HepG2 (cell line): ENCODE measurements around the gene ETV6. TPM values are rescaled to one million over a fixed set of nuclear protein-coding genes. Genes with fewer than 3 reads are reported as not detected.

Experiments
- ATAC-seq: fragments of 200-7000 bp; cut with Tn5 transposase; 3 replicates; pipeline ENCODE4 v1.9.1; 2020; ENCODE audit warnings: mild to moderate bottlenecking, moderate library complexity
- BruUV-seq: library from RNA; stranded (reverse); fragments of 400-500 nt; replicated peaks from 2 replicates; lab custom pipeline; 2021; lab: Mats Ljungman, UMichigan
- CTCF ChIA-PET: fragments of 300-600 bp; formaldehyde crosslinking; extraction: SDS; loops from one replicate; lab custom pipeline; 2021; ENCODE audit warnings: low total read pairs, inconsistent platforms, low intra/inter-chr PET ratio; lab: Yijun Ruan, JAX
- POLR2A ChIA-PET: fragments of 350-600 bp; sonication (Branson Sonifier 250); formaldehyde crosslinking; loops from one replicate; lab custom pipeline; 2020; ENCODE audit warnings: antibody characterized with exemption, inconsistent platforms; lab: Yijun Ruan, JAX
- DNase-seq: peaks from one replicate; pipeline ENCODE4 v3.0.0-alpha.2; 2015; ENCODE audit warnings: low spot score
- FAIRE-seq: peaks from 3 replicates; lab custom pipeline; 2011; peaks lifted over from hg19 to GRCh38; lab: Jason Lieb, UNC
- H2AFZ ChIP-seq: one replicate; pipeline ENCODE4 v1.6.1; 2011; ENCODE audit warnings: low read length, inconsistent platforms
- H3K27ac ChIP-seq: fragments of 300-600 bp; 3 replicates; pipeline ENCODE4 v1.8.0; 2011; ENCODE audit warnings: mixed run types, mild to moderate bottlenecking, mixed read lengths, low read length, inconsistent platforms; ENCODE audit not compliant: insufficient read depth; ENCODE audit errors: extremely low read length
- H3K27me3 ChIP-seq, 2 experiments: fragments of 200-600 bp in 1 of 2; 2 replicates in 1 of 2; 3 replicates in 1 of 2; pipeline versions ENCODE4 v1.6.0 to v1.8.0; 2011; ENCODE audit warnings: low read length in 2 of 2, mild to moderate bottlenecking in 2 of 2, moderate library complexity in 2 of 2, inconsistent platforms in 1 of 2; ENCODE audit not compliant: insufficient read depth in 2 of 2, control insufficient read depth in 1 of 2
- H3K36me3 ChIP-seq, 2 experiments: fragments of 200-600 bp in 1 of 2; replicated peaks in 1 of 2; 2 replicates in 1 of 2; 3 replicates in 1 of 2; pipeline versions ENCODE4 v1.5.1 to v1.8.0; 2011; ENCODE audit warnings: low read length in 2 of 2, inconsistent platforms in 1 of 2; ENCODE audit not compliant: insufficient read depth in 2 of 2, control insufficient read depth in 1 of 2
- H3K4me1 ChIP-seq: 2 replicates; pipeline ENCODE4 v1.5.1; 2012; ENCODE audit warnings: low read length, inconsistent platforms; ENCODE audit not compliant: insufficient read depth
- H3K4me2 ChIP-seq: 2 replicates; pipeline ENCODE4 v1.6.0; 2011; ENCODE audit warnings: low read depth, low read length, inconsistent platforms
- H3K4me3 ChIP-seq, 3 experiments: fragments of 200-600 bp in 1 of 3; sonication (generic), shearing (Covaris generic) in 1 of 3; replicated peaks in 1 of 3; 2 replicates each; pipeline ENCODE4 v1.5.1; 2011 to 2016; ENCODE audit warnings: low read length in 3 of 3, inconsistent platforms in 2 of 3, low read depth in 2 of 3, mild to moderate bottlenecking in 2 of 3, control low read depth in 1 of 3, mixed read lengths in 1 of 3; ENCODE audit not compliant: insufficient read depth in 1 of 3
- H3K79me2 ChIP-seq: one replicate; pipeline ENCODE4 v1.6.1; 2011; ENCODE audit warnings: low read length, inconsistent platforms; ENCODE audit not compliant: insufficient read depth
- H3K9ac ChIP-seq: 2 replicates; pipeline ENCODE4 v1.6.0; 2011; ENCODE audit warnings: mild to moderate bottlenecking, low read depth, low read length, inconsistent platforms; ENCODE audit not compliant: insufficient read depth
- H3K9me3 ChIP-seq: 2 replicates; pipeline ENCODE4 v1.5.1; 2012; ENCODE audit warnings: mild to moderate bottlenecking, low read length
- H4K20me1 ChIP-seq: 2 replicates; pipeline ENCODE4 v1.6.0; 2011; ENCODE audit warnings: inconsistent platforms, mild to moderate bottlenecking, low read length, moderate library complexity; ENCODE audit not compliant: insufficient read depth
- KLF6 ChIP-seq: IDR thresholded peaks from 2 replicates; pipeline ENCODE4 v1.8.0; 2016; ENCODE audit warnings: missing biosample characterization, missing genetic modification reagents
- MTF1 ChIP-seq: sonication (generic); formaldehyde crosslinking; IDR thresholded peaks from 2 replicates; pipeline ENCODE4 v1.5.0; 2020; ENCODE audit warnings: missing genetic modification reagents
- RXRA ChIP-seq: sonication (generic); formaldehyde crosslinking; IDR thresholded peaks from 2 replicates; pipeline ENCODE4 v1.5.1; 2020; ENCODE audit warnings: missing genetic modification reagents
- ZBTB26 ChIP-seq: IDR thresholded peaks from 2 replicates; pipeline ENCODE4 v1.6.1; 2016; ENCODE audit warnings: missing compliant biosample characterization, missing genetic modification reagents, borderline replicate concordance
- ZNF512B ChIP-seq: sonication (generic); formaldehyde crosslinking; IDR thresholded peaks from 2 replicates; pipeline ENCODE4 v1.5.1; 2020; ENCODE audit warnings: missing genetic modification reagents, mild to moderate bottlenecking, borderline replicate concordance
- ZNF710 ChIP-seq: sonication (generic); formaldehyde crosslinking; IDR thresholded peaks from 2 replicates; pipeline ENCODE4 v1.5.0; 2020; ENCODE audit warnings: mild to moderate bottlenecking, missing genetic modification reagents, borderline replicate concordance
- WGBS: methylation state at CpG from one replicate; pipeline ENCODE4 v1.1.6; 2017; ENCODE audit warnings: low lambda C conversion rate; 5-methylcytosine and 5-hydroxymethylcytosine counted together
- in situ Hi-C: cut with HindIII; loops from 2 replicates; pipeline ENCODE4 v1.10.0; 2017; ENCODE audit warnings: low pct_unique_long_range_greater_than_20kb; ENCODE audit not compliant: extremely low pct_ligation_motif_present
- intact Hi-C: fragments of 100-400 bp; cut with micrococcal nuclease; formaldehyde crosslinking; loops from one replicate; pipeline ENCODE4 v1.10.0; 2022; ENCODE audit not compliant: unreplicated experiment
- polyA plus RNA-seq, 8 experiments: library from polyadenylated mRNA; depleted of rRNA in 3 of 8; stranded (reverse) in 7 of 8; unstranded in 1 of 8; fragments of >200 nt; fragmentation: Illumina TruSeq in 4 of 8; extraction: Trizol in 4 of 8; gene quantifications; 2 replicates each; pipeline versions ENCODE4 v1.2.1 to v1.2.3, GENCODE V29; 2011 to 2016; ENCODE audit warnings: low read depth in 4 of 8, missing spikeins in 1 of 8, mixed read lengths in 1 of 8; ENCODE audit not compliant: insufficient read depth in 1 of 8
- total RNA-seq, 5 experiments: library from RNA; depleted of rRNA; stranded (reverse); fragments of >200 nt; fragmentation: Illumina TruSeq; extraction: Trizol; gene quantifications; 2 replicates each; pipeline ENCODE4 v1.2.3, GENCODE V29; 2016; ENCODE audit warnings: low read depth in 1 of 5

The ETV6 gene
- total and polyA plus RNA-seq, 2 of the 13 experiments (the other 11 are each of a cell fraction or from before 2014, with no cell fraction given) = 2.2 to 3.0 TPM

- POLR2A ChIA-PET = no interaction called here
- WGBS = 18% methylated on average over 2 of the region's 2 CpGs
- in situ Hi-C loops = no loop called here
Observed at GRCh38 chr12:11897923-11898322, 248.4 kb downstream of the ETV6 start.

More at GRCh38 chr12:11897923-11898322, 248.4 kb downstream of the ETV6 start:
- no peaks in the 10 kb centered on the region for H4K20me1 ChIP-seq
- H2AFZ ChIP-seq = no peak overlapping the region
- no peak for FAIRE-seq
- no peak overlapping the region for H3K4me3 ChIP-seq
- H3K9me3 ChIP-seq = no peaks in the 10 kb centered on the region
- no peak for ATAC-seq
- TF ChIP-seq MTF1 (CRISPR knock-in tag) = no peak
- no peak for TF ChIP-seq ZNF512B (CRISPR knock-in tag)
- TF ChIP-seq RXRA (CRISPR knock-in tag) = no peak
- TF ChIP-seq KLF6 (CRISPR knock-in tag) = no peak
- TF ChIP-seq ZNF710 (CRISPR knock-in tag) = no peak
- no peak for TF ChIP-seq ZBTB26 (CRISPR knock-in tag)
- H3K4me1 ChIP-seq = peaks cover 8% of the 10 kb centered on the region
- no peak overlapping the region for H3K27ac ChIP-seq
- DNase-seq = no peak
- no peaks in the 10 kb centered on the region for H3K27me3 ChIP-seq
- CTCF ChIA-PET = no interaction called here
- no peak overlapping the region for H3K9ac ChIP-seq
- no peak overlapping the region for H3K4me2 ChIP-seq
- H3K36me3 ChIP-seq = no peaks in the 10 kb centered on the region
- H3K79me2 ChIP-seq = no peaks in the 10 kb centered on the region
- intact Hi-C loops = no loop called here
- BruUV-seq = no TSS peak
